ENCODE measurements around the gene MRPL28. TPM values are rescaled to one million over a fixed set of nuclear protein-coding genes. Genes with fewer than 3 reads are reported as not detected.

MRPL28 gene
- total and polyA plus RNA-seq, 2 experiments from 2014 or later, result 242 to 290 TPM

DNA sequence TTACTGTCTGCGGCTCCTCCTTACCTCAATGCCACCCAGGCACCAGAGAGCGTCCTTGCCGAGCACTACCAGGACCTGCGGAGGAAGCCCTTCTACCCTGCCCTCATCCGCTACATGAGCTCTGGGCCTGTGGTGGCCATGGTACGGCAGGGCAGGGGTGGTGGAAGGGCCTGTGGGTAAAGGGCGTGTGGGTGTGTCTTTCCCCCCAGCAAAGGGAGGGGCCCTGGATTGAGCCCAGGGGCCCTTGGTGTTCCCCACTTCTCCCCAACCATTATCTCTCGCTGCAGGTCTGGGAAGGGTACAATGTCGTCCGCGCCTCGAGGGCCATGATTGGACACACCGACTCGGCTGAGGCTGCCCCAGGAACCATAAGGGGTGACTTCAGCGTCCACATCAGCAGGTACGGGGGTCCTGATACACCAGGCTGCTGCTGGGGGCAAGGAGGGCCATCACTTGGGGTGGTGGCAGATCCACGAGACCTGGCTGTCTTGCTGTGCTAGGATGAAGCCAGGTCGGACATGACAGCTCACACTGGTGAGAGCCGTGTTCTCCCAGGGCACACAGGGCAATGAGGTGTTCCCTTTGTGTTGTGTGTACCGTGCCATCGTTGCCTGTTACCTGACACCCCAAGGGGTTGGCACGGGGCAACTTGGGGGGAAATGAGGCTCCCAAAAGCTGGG is 29.1 kb upstream of the MRPL28 start:
- TF ChIP-seq, protein P1, sequence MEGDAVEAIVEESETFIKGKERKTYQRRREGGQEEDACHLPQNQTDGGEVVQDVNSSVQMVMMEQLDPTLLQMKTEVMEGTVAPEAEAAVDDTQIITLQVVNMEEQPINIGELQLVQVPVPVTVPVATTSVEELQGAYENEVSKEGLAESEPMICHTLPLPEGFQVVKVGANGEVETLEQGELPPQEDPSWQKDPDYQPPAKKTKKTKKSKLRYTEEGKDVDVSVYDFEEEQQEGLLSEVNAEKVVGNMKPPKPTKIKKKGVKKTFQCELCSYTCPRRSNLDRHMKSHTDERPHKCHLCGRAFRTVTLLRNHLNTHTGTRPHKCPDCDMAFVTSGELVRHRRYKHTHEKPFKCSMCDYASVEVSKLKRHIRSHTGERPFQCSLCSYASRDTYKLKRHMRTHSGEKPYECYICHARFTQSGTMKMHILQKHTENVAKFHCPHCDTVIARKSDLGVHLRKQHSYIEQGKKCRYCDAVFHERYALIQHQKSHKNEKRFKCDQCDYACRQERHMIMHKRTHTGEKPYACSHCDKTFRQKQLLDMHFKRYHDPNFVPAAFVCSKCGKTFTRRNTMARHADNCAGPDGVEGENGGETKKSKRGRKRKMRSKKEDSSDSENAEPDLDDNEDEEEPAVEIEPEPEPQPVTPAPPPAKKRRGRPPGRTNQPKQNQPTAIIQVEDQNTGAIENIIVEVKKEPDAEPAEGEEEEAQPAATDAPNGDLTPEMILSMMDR (IDR thresholded peaks at IDR 0.05; ENCODE audit: low read depth, low read length), result no peak
- peak overlapping the region; percentile 94 for H3K27ac ChIP-seq
- H3K4me1 ChIP-seq (ENCODE audit: low read depth), result peaks cover 9% of the 10 kb centered on the region

DNA sequence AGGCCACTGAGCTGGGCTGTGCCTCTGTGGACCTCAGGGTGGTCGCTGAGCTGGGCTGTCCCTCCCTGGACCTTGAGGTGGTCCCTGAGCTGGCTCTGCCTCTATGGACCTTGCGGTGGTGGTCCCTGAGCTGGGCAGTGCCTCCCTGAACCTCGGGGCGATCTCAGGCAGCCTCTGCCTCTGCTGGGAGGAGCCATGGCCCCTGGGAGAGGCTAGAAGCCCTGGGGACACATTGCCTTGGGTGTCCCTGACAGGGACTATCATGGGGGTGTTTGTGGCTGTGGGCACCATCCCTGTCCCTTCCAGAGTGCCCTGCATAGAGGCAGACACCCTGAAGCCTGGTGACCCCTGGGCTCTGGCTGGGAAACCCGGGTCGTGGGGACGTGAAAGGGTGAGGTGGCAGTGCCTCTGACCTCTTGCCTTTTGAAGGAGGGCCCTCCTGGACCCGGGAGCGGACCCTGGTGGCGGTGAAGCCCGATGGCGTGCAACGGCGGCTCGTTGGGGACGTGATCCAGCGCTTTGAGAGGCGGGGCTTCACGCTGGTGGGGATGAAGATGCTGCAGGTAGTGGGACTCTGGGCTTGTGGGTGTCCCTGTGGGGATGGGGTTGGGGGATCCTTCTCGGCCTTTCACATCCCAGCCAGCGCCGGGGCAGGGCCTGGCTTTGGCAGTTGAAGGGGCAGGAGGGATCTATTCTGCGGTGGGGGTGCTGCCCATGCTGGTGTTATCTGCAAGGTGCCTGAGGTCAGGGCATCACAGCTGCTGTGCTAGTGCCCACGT is 28.4 kb upstream of the MRPL28 start:
- peaks cover 9% of the 10 kb centered on the region for H3K4me1 ChIP-seq (ENCODE audit: low read depth)
- H3K27ac ChIP-seq, result peak overlapping the region; percentile 94
- no peaks in the 10 kb centered on the region for H3K9me3 ChIP-seq (ENCODE audit: low read depth)
- H3K4me3 ChIP-seq, result no peak overlapping the region
- H3K27me3 ChIP-seq, result no peaks in the 10 kb centered on the region
- TF ChIP-seq, protein P1 (IDR thresholded peaks at IDR 0.05; ENCODE audit: low read depth, low read length), result no peak
- H3K36me3 ChIP-seq, result peaks cover 13% of the 10 kb centered on the region
- no peak for DNase-seq (ENCODE audit: low read depth in 1 of 2, low spot score in 1 of 2)

More for the DNA sequence above, 29.1 kb upstream of the MRPL28 start:
- Histone ChIP-seq H3K36me3 (peaks cover 13% of the 10 kb centered on the region), H3K9me3 (ENCODE audit: low read depth) (no peaks in the 10 kb centered on the region), H3K27me3 (no peaks in the 10 kb centered on the region), H3K4me3 (no peak overlapping the region)
- DNase-seq (ENCODE audit: low read depth in 1 of 2, low spot score in 1 of 2), result no peak

DNA sequence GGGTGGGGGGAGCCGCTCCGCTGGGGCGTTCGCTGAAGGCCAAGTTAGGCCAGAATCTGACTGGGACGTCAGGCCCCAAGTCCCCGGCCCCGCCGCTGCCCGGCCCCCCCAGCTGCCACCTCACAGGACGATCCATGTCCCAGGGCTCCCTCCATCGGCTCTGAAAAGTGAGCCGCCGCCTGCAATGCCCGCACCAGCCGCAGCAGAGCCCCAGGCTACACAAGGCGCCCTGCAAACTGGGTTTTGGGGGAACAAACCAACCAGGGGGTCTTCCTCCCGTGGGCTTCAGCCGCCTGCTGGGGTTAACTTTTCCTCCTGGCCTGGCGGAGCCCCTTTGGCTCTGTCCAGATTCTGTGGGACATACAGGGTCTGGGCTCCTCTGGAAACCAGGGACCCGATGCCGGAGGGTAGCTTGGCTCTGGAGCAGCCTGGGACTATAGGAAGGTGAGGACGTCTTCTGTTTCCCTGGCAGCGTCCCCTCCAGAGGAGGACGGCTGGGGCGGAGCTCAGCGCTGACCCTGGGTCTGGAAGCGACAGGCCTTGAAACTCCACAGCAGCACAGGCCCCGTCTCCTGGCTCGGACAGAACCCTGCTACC is 27.5 kb upstream of the MRPL28 start:
- Histone ChIP-seq H3K4me3 (peak overlapping the region; percentile 96), H3K27ac (peak overlapping the region; percentile 94), H3K4me1 (ENCODE audit: low read depth) (peaks cover 9% of the 10 kb centered on the region), H3K36me3 (peaks cover 13% of the 10 kb centered on the region), H3K27me3 (no peaks in the 10 kb centered on the region), H3K9me3 (ENCODE audit: low read depth) (no peaks in the 10 kb centered on the region)
- DNase-seq (ENCODE audit: low read depth in 1 of 2, low spot score in 1 of 2), result peak; percentile 76 to 85
- TF ChIP-seq, protein P1 (IDR thresholded peaks at IDR 0.05; ENCODE audit: low read depth, low read length), result peak; percentile 42

DNA sequence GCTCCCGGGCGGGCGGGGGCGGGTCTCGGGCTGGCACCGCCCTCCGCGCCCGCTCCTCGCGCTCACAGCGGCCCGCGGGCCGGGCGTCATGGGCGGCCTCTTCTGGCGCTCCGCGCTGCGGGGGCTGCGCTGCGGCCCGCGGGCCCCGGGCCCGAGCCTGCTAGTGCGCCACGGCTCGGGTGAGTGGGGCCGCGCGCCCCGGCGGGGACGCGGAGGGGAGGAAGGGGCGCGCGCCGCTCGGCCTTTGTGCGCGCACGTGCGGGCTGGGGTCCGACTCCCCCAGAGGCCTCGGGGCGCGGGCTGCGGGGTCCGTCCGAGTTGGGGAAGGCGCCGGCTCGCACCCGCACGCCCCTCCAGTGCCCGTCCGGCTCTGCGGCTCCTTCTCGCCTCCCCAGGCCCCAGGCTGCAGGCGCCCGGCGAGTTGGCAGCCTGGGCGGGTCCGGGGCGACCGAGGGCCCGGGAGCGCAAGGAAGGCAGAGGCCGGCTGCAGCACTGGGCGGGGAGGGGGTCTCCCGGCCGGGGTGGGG is 26.9 kb upstream of the MRPL28 start, which contains the start of gene NME4:
Gene NME4 (plus strand): TSS at position 65 of the 527 bp plus-strand sequence. CDS start 24 bp downstream, at position 89.
- Histone ChIP-seq H3K4me1 (ENCODE audit: low read depth) (peaks cover 9% of the 10 kb centered on the region), H3K36me3 (peaks cover 13% of the 10 kb centered on the region), H3K27ac (peak within 1 kb of the TSS; percentile 94), H3K27me3 (no peaks in the 10 kb centered on the region), H3K4me3 (peak within 1 kb of the TSS; percentile 96), H3K9me3 (ENCODE audit: low read depth) (no peaks in the 10 kb centered on the region)
- TF ChIP-seq, protein P1 (IDR thresholded peaks at IDR 0.05; ENCODE audit: low read depth, low read length), result no peak
- peak; percentile 62 to 69 for DNase-seq (ENCODE audit: low read depth in 1 of 2, low spot score in 1 of 2)

DNA sequence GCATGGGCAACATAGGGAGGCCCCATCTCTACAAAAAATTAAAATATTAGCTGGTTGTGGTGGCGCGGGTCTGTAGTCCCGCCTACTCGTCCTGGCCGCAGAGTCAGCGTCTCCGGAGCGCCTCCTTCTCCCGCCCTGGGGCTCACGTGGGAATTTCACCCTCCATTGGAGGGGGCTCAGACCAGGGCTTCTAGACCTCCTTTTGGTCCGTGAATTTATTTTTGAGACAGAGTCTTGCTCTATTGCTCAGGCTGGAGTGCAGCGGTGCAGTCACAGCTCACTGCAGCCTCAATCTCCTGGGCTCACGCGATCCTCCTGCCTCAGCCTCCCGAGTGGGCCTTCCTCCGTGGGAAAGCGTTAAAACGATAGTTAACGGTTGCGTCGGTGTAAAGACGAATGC is 26.3 kb upstream of the MRPL28 start:
- TF ChIP-seq, protein P1 (IDR thresholded peaks at IDR 0.05; ENCODE audit: low read depth, low read length), result no peak
- peak overlapping the region; percentile 96 for H3K4me3 ChIP-seq
- peak overlapping the region; percentile 94 for H3K27ac ChIP-seq
- DNase-seq (ENCODE audit: low read depth in 1 of 2, low spot score in 1 of 2), result peak; percentile 66 to 68
- no peaks in the 10 kb centered on the region for H3K27me3 ChIP-seq
- H3K36me3 ChIP-seq, result peaks cover 13% of the 10 kb centered on the region
- peaks cover 9% of the 10 kb centered on the region for H3K4me1 ChIP-seq (ENCODE audit: low read depth)
- no peaks in the 10 kb centered on the region for H3K9me3 ChIP-seq (ENCODE audit: low read depth)
